A673 (cell line): ENCODE results near the gene PTPRR.

Experiments used
- EZH2 ChIP-seq: fragments of 200-600 bp; sonication (generic); IDR thresholded peaks from 2 replicates; pipeline ENCODE4 v1.6.1; 2017; ENCODE audit warnings: borderline replicate concordance, low read depth, mild to moderate bottlenecking, mixed read lengths, antibody characterized with exemption, low read length; ENCODE audit not compliant: poor library complexity, severe bottlenecking
- TF ChIP-seq, protein P1 (sequence below): fragments of 300-800, 200-600 bp; sonication (generic); conservative IDR thresholded peaks from 2 replicates; pipeline ENCODE4 v1.5.1; 2017; ENCODE audit warnings: low read depth, mild to moderate bottlenecking, antibody characterized with exemption, low read length, moderate library complexity, mixed read lengths

DNA sequence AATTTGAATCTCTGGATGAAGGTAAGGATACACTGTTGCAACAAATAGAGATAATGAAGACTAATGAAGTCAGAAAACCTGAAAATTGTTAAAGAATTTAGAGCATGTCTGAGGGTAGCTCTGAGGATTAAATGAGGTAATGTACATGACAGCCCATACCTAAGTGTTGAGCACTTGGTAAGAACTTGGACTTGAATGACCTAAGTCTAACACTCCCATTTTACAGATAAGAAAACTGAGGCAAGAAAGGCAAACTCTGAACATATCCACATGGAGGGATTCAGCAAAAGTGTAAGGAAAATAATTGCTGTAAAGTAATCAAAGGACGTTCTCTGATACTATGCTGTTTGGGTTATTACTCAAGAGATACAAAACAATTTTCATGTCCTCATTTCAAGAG, 312.4 kb downstream of the PTPRR start:
- TF ChIP-seq, protein P1, sequence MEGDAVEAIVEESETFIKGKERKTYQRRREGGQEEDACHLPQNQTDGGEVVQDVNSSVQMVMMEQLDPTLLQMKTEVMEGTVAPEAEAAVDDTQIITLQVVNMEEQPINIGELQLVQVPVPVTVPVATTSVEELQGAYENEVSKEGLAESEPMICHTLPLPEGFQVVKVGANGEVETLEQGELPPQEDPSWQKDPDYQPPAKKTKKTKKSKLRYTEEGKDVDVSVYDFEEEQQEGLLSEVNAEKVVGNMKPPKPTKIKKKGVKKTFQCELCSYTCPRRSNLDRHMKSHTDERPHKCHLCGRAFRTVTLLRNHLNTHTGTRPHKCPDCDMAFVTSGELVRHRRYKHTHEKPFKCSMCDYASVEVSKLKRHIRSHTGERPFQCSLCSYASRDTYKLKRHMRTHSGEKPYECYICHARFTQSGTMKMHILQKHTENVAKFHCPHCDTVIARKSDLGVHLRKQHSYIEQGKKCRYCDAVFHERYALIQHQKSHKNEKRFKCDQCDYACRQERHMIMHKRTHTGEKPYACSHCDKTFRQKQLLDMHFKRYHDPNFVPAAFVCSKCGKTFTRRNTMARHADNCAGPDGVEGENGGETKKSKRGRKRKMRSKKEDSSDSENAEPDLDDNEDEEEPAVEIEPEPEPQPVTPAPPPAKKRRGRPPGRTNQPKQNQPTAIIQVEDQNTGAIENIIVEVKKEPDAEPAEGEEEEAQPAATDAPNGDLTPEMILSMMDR: no peak
- TF ChIP-seq EZH2: no peak
